Activated CD4-positive, alpha-beta T cell treated with anti-CD3 and anti-CD28 coated beads, Interleukin-2, amount 50 U/mL, for 1 hour (primary cell): ENCODE data around the gene GRK5.

ENCODE experiments used
- DNase-seq: peaks from one replicate; pipeline ENCODE4 v3.0.0-alpha.2; 2020

GRK5 gene

DNA sequence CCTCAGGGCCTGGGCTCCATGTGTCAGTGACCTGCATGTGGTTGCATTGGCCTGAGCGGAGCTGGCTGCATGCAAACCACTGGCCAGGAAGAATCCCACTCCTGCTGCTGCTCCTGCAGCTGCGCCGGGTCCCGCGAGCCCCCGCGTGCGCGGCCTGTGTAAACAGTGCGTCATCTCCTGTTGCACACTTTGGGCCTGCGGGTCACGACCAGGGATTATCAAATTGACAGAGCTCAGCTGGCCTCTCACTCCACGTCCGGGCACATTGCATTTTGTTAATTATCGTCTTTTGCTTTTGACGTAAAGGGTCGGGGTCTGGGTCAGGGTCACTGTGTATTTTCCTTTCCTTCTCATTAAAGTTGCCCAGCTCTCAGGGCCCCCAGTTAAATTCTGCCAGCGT lies 202.5 kb downstream of the GRK5 start:
- no peak for DNase-seq

DNA sequence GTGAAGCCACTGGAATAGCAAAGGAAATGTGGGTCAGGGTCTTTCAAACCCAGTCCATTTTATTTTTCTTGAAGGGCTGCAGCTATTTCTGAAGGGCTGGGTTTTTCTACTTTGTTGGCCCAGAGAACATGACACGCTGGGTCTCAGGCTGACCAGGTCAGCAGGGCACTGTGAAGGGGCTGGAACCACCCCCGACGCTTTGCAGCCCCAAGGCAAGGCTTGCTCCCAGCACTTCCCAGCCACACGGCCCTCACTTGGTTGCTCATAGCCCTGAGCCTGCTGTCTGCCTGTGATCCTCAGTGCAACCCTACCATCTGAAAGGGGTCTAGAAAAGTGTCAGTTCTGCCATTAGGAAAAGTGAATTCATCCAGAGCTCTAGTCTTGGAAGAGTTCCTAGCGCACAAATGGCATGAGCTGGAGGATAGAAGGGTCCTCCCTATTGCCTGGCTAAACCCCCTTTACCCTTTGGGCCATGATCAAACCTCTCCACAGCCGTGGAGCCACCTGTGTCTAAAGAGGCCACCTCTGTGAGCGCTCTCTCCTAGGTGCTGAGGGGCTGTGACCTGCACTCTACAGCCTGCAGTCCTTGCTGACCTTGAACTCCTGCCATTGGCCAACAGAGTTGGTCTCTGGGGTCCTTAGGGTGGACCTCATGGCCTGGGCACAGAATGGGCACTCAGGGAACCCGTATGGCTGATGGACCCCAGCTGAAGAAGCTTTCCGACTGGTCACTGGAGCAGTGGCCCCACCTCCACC lies 203.2 kb downstream of the GRK5 start:
- no peak for DNase-seq

DNA sequence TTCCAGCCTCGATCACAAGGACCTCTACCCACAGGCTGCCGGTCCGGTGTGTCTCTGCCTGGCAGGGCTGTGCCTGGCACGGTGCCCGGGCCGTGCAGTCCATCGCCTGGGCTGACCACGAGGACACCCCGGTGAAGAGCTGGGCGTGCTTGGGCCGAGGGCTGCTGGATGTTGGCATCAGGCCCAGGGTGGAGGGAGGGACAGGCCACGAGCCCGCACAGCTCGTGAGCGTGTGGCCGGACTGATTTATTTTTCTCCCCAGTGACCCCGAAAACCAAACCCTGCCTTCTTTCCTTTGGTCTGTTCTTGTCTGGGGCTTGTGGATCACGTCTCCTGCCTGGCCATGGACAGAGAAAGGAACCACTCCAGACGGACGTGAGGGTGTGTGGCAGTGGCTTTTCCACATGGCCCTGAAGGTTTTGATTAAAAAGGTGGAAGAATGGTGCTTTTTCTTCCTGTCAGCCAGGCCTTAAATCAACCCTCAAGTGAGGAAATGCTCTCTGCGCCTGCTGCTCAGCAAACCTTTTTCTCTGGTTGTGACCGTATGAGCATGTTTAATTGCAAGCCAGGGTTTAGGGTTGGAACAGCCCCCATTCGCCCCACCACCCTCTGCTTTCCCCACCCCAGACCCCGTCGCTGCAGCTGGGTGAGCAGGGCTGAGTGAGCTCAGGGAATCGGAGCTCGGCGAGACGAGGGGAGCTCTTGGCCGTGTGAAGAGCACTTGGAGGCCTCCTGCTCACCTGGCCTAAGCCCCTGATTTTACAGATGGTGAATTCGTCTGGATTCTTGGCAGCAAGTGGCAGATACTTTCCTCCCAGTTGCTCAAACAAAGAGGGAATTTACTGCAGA lies 205.1 kb downstream of the GRK5 start:
- DNase-seq: no peak

DNA sequence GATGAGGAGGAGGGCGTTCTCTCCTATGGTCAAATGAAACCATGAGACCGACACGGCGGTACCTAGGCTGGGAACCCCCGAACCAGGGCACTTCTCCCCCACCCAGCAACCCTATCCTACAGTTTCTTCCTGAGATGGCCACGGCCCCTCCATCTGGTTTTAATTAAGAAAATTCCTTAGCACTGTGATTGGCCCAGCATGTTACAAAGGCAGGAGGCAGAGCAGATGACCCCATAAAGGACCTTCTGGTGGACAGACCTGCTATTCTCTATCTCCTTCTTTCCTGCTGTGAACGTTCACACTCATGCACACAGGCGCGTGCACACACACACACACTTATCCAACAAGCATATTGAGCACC lies 205.7 kb downstream of the GRK5 start:
- no peak for DNase-seq

DNA sequence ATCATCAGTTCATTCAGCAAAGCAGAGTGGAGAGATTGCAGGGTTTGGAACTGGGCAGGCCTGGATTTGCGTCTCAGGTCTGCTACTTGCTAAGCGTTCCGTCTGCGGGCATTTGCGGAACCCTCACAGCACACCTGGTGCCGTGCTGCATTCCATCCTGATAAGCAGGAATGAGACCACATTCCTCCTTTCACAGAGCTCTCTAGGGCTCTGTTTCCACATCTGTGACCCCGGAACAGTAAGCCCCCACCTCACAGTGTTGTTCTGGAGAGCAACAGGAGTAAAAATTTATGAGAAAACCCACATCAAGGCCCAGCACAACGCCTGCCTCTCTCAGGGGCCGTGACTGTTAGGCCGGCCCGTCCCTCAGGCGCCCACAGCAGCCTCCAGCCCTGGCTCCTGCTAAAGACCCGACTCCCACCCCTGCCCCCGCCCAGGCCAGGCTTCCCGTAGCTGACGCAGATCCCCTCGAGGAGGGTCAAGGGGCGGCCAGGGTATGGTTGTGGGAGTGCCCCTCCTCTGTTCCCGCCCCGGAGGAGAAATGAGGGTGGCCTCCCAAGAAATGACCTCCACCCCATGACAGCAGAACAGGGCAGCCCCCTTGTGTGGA lies 206.2 kb downstream of the GRK5 start:
- DNase-seq: no peak

DNA sequence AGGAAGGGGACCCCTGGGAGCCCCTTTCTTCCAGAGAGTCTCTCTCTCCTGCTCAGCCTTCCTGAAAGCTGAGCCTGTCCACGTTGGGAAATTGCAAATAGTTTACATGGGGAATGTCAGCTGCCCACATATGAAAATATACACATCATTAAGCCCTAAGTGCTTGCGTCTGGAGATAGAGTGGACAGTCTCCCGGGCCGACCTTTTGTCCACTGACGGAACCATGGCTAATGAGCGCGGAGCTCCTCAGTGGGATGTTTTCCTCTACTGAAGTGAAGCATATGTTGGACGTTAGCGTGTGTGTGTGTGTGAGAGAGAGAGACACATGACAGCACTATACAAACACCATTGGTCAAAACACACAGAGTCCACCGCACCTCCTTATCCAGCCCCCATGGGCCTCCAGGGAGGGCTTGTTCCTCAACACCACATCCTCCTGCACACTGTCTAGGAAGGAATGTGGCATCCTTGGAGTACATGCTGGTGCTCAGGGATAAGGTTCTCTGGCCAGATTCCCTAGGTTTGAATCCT lies 206.8 kb downstream of the GRK5 start:
- no peak for DNase-seq

DNA sequence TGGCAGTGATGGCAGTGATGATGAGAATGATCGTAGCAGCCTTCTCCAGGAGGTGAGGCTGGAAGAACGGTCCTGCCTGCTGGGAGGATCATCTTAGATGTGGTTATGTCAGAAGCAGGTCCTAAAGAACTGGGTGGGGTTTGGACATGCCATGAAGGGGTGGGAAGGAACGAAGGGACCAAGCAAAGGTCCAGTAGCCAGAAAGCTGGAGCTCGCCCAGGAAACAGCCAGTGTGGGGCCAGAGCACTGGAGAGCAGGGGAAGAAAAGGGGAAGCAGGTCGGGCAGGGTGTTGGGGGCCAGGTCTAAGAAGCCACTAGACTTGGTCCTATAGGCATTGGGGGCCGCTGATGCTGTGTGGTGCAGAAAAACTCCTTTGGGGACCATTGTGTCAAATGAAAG lies 207.8 kb downstream of the GRK5 start:
- DNase-seq: no peak

DNA sequence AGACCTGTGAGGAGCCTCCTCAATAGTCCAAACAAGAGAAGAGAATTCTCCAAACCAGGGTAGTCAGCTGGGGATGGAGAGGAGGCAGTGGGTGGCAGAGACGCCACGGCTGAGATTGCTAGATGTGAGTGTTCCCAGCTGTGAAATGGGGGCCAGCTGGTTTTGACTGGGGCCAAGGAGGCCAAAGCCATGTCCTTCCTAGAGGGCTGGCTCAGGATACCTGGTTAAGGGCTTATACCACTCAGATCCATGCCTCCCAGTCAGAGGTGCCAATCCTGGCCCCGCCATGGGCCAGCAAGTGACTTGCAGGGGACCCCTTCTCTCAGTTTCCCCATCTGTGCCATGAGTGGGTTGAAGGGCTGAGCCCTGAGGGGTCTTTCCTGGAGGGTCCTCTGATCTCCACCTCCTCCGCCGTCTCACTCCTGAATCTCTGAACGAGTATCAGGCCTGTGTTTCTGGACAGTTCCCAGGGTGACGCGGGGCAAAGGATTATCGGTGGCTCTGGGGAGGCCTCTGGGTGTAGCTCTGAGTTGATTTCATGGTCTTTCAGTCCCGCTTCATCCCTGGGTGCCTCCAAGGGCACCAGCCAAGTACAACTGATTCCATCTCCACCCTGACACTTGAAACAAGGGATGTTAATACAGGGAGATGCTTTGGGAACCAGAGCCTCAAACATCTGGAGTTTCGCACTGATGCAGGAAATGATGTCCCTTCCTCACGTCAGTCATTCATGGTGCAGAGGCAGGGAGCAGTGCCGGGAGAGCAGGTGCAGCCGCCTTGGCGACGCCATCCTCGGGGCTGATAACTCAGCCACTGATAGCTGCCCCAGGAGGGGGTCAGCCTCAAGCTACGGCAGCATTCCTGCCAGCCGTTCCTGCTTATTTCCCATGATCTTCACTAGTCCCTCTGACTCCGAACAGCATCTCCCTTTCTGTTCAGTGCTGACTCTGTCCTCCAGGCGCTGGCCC lies 208.4 kb downstream of the GRK5 start:
- no peak for DNase-seq

DNA sequence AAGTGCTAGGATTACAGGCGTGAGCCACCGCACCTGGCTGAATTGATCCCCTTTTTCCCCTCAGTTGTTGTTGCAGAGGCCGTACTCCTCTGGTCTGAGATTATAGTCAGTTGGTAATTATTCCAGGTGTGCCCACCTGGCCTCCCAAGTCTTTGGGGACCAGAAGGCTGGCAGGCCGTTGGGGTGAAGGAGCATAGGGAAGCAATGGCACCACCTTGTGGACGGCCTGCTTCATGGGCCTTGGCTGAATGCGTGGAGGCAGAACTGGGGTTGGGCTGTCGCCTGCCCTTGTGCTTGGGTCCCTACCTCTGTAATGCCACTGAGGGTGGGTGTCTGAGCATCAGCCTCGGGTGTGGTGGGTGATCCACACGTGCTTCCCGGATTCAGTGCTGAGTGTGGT lies 209.5 kb downstream of the GRK5 start:
- DNase-seq: peak; percentile 70

DNA sequence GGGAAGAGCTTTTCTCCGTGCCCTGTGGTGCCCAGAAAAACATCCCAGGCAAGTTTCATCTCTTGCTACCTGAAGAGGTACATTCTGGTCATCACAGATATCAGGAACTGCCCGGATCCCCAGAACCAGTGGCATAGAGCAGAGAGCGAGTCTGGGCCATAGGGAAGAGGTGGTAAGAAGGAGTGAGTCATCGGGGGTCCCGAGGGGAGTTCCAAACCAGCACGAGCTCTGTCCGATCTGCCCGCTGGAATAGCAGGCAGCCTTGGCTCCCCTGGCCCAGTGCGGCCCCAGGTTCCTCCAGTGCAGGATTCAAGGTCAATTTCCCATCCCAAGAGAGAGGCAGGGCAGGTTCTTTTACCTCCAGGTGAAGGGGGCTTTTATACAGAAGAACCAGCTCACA lies 210.5 kb downstream of the GRK5 start:
- DNase-seq: no peak

DNA sequence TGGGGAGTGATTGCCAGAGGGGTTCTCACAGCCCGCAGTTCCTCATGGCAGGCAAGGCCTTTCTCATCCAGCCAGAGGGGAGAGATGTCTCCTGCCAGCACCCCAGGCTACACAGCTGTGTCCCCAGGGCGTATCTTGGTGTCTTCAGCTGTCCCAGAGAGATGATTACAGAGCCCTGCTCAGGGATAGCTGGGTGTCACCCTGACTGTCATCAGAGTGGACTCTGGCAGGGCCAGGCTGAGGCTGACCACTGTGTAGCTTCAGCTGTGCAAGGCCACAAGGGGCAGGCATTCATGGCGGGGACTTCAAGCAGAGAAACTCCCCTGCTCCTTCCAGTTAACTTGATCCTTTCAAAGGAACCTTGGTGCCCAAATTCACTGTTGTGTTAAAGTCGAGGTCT lies 211.0 kb downstream of the GRK5 start:
- DNase-seq: no peak

DNA sequence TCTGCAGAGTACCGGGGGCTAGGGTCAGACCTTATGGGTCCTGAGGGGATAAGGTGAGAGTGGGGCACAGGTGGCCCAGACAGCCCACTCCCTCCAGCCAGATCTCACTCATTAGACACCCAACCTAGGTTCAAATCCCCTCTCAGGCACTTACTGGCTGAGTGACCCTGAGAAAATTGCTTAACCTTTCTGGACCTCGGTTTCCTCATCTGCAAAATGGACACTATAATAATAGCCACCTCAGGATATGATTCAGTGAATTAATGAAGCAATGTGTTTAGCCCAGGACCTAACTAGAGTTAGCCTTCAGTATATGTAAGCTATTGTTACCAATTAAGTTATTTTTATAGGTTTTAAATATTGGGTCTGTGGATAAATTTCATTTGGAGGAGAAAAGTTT lies 212.6 kb downstream of the GRK5 start:
- DNase-seq: no peak

DNA sequence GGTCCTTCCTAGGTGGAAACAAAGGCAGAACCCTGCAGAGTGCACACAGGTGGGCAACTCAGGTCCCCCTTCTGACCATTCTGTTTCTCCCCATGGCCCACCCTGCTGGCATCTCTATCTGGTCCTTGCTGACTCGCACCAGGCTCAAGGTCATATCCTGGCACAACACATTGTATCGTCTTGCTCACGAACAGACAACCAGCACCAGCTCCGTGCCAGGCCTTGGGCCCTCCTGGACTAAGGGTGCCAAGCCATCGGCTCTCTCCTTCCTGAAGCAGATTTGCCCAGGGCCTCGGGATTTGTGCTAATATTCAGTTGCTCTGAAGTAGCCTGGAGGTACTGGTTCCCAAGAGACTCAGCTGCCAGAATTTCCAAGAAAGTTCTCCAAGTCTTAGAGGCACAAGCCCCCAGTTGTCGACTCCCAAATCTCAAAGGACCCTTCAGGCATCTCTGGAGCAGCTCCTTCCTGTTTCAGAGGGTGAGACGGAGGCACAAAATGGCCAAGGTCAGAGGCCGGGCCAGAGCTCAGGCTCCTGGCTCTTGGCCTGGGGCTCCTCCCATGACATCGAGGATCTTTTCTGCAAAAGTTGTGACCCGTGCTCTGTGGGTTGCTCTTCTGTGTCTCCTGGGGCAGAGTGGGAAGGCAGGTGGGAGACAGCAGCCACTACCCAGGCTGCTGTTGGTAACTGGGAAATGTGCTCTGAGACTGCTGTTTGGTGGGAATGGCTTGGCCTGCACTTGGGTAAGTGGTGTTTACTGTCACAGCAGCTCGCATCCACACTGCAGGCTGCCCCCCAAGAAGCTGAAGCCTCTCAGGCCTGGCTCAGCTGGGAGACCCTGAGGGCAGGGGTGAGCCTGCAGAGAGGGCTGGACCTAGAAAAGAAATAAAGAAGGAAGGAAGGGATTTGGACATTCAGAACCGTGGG lies 213.8 kb downstream of the GRK5 start:
- no peak for DNase-seq

DNA sequence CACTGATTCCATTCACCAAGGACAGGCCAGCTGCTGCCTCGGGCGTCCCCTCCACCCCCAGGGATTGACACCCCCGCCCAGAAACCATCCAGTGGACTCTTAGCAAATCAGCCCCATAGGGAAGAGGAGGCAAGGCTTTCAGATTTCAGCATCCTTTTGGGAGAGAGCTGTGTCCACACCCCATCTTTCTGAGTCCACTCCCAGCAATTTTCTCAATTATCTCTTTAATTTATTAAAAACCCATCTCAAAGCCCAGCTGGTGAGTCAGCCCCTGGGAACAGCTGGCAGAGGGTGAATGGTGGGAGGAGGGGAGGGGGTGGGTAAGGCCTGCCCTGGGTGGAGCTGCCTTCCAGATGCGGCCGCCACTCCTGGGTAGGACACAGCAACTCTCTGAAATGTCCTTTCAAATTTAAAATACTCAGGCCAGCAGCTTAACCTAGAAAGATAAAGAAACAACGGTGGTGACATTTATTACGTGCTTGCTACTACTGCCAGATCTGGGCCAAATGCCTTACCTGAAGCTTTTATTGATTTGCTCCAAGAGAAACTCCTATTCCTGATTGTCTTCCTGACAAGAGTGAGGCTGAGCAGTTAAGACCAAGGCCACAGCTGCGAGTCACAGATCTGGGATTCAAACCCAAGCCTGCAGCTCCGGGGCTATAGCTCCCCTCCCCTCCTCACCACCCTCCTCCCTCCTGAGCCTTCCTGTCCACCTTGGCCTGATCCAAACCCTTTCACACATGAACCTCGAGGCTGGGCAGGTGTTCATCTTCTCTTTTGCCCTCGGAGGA lies 214.7 kb downstream of the GRK5 start:
- no peak for DNase-seq

DNA sequence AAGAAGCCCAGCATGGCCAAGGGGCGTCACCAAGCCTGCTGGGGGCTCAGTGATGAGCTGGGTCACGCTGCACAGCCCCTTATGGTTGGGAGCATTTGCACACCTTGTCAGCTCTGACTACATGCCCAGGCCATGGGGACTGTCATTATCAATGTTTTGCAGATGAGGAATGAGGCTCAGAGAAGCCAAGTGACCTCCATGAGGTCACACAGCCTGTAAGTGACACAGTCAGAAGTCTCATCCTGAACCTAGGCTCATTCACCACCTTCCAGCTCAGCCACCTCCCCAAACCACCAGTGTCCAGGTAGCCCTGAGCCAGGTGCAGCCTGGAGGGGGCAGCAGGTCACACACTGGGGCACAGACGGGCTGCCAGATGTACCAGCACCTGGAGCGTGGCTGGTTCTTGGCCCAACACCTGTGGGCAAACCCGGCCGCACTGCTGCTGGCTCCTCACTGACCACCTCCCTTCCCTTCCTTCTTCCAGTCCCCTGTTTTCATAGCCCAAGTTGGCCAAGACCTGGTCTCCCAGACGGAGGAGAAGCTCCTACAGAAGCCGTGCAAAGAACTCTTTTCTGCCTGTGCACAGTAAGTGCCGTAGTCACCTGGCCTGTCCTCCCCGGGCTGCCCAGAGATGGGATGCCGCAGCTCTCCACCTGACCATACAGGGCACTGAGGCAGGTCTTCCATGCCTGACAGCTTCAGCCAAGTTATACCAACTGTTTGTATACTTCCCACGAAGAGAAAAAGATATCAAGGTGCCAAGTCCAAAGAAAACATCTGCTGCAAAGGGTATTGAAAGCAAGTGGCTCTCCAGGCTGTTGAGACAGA lies 215.5 kb downstream of the GRK5 start:
- no peak for DNase-seq

DNA sequence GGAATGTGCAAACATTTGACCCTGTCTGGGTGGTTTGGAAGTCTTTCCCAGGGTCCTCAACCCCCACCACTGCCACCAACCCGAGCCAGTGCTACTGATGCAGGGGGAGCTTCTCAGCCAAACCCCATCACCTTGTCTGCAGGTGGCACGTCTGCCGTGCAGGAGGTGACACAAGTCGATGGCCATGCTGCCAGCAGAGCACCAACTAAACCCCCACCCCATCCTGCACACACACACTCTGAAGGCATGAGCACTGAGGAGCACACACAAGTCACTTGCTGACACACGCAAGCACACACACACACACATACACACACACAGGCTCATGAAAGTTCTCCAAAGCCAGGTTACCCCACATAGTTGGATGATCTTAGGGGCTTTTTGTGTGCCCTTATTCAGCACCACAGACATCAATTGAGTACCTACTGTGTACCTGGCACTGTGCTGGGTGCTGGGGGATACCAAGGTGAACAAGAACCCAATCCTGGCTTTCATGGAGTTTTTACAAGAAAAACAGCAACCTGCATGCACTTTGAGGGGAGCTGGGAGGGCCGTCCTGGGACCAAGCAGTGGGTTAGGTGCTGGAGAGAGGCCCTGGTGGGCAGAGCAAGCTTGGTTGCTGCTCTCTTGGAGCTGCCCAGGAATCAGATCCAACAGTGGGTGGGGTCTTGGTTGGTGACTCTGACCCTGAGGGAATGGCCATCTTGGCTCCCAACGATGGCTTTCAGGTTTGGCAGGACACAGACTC lies 216.3 kb downstream of the GRK5 start:
- no peak for DNase-seq

DNA sequence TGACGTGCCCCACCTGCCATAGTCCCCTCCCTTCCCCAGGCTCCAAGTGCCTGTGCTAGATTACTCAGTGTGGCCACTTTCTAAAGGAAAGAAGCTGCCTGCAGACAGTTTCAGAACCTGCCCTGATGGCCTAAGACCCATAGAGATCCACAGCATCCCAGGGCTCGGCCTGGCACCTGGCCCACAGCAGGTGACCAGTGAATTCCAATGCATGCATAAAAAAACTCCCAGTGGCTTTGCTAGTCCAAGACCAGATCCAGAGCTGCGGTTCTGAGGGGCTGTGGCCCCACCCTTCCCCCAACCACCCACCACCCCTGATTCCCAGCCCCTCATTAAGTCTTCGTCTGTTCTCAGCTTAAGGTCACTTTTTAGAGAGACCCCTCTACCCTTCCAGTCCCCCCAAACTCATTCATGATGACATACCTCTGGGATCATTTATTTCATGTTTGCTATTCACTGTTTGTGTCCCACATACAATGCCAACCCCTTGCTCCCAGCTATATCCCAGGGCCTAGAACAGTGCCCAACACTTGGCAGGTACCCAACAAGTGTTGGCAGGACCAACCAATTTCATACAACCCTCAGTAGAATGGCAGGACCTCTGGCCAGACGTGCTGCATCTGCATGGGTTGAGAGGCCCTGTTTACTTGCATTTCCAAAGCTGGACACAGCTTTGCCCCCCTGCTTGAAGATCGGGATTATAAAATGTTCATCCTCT lies 217.0 kb downstream of the GRK5 start:
- no peak for DNase-seq
